GM12878 (cell line): ENCODE measurements around the gene DCAF11. TPM values are rescaled to one million over a fixed set of nuclear protein-coding genes. Genes with fewer than 3 reads are reported as not detected.

Experiments used
- ATF2 ChIP-seq: IDR thresholded peaks from 2 replicates; pipeline ENCODE4 v1.6.1; 2012; ENCODE audit warnings: low read length, inconsistent platforms
- ATF3 ChIP-seq: IDR thresholded peaks from 2 replicates; pipeline ENCODE4 v1.6.1; 2011; ENCODE audit warnings: low read depth, mild to moderate bottlenecking, low read length, moderate library complexity, borderline replicate concordance; ENCODE audit errors: extremely low read depth
- BCLAF1 ChIP-seq: fragments of 450-650 bp; IDR thresholded peaks from 2 replicates; pipeline ENCODE4 v1.6.1; 2017; ENCODE audit warnings: antibody characterized with exemption, mild to moderate bottlenecking, moderate library complexity
- CEBPB ChIP-seq, 2 experiments: fragments of 150-350 bp in 1 of 2; IDR thresholded peaks; 2 replicates each; pipeline ENCODE4 v1.6.1; 2012 to 2014; ENCODE audit warnings: low read depth in 2 of 2, low read length in 2 of 2, borderline replicate concordance in 1 of 2, inconsistent platforms in 1 of 2
- CHD1 ChIP-seq: IDR thresholded peaks from 2 replicates; pipeline ENCODE4 v1.6.1; 2012; ENCODE audit warnings: low read depth, low read length, improper control_type of control experiment
- CTCF ChIP-seq, 3 experiments: IDR thresholded peaks in 2 of 3; conservative IDR thresholded peaks in 1 of 3; 2 replicates each; pipeline ENCODE4 v1.5.1; 2011; ENCODE audit warnings: low read depth in 3 of 3, low read length in 3 of 3, mild to moderate bottlenecking in 3 of 3, control low read depth in 2 of 3, moderate library complexity in 2 of 3, inconsistent platforms in 1 of 3, mixed read lengths in 1 of 3; ENCODE audit not compliant: control insufficient read depth in 2 of 3, insufficient read depth in 1 of 3; ENCODE audit errors: extremely low read depth in 1 of 3
- EGR1 ChIP-seq, 2 experiments: IDR thresholded peaks; 1 replicate in 1 of 2; 2 replicates in 1 of 2; pipeline ENCODE4 v1.6.1; 2011 to 2012; ENCODE audit warnings: low read depth in 2 of 2, low read length in 2 of 2, borderline replicate concordance in 1 of 2, mild to moderate bottlenecking in 1 of 2, moderate library complexity in 1 of 2
- GABPA ChIP-seq: IDR thresholded peaks from 2 replicates; pipeline ENCODE4 v1.6.1; 2014; ENCODE audit warnings: antibody characterized with exemption, low read depth, mild to moderate bottlenecking, inconsistent platforms
- HSF1 ChIP-seq: fragments of 150-350 bp; IDR thresholded peaks from 2 replicates; pipeline ENCODE4 v1.6.1; 2014; ENCODE audit warnings: mild to moderate bottlenecking, low read depth, low read length
- MTA2 ChIP-seq: fragments of 450-650 bp; IDR thresholded peaks from 2 replicates; pipeline ENCODE4 v1.6.1; 2016; ENCODE audit warnings: low read depth, mild to moderate bottlenecking, moderate library complexity
- MTA3 ChIP-seq: IDR thresholded peaks from 2 replicates; pipeline ENCODE4 v1.6.1; 2012; ENCODE audit warnings: low read length, inconsistent platforms, borderline replicate concordance
- NBN ChIP-seq: fragments of 450-650 bp; IDR thresholded peaks from 2 replicates; pipeline ENCODE4 v1.6.1; 2016
- NFIC ChIP-seq: IDR thresholded peaks from 2 replicates; pipeline ENCODE4 v1.6.1; 2012; ENCODE audit warnings: low read depth, mild to moderate bottlenecking, inconsistent platforms, low read length, moderate library complexity
- RCOR1 ChIP-seq: conservative IDR thresholded peaks from 2 replicates; pipeline ENCODE4 v1.6.1; 2012; ENCODE audit warnings: low read depth, low read length, improper control_type of control experiment
- SPI1 ChIP-seq: IDR thresholded peaks from 2 replicates; pipeline ENCODE4 v1.6.1; 2011; ENCODE audit warnings: low read depth, mild to moderate bottlenecking, low read length, moderate library complexity, borderline replicate concordance; ENCODE audit not compliant: insufficient read depth
- SREBF2 ChIP-seq: IDR thresholded peaks from 2 replicates; pipeline ENCODE4 v1.6.1; 2012; ENCODE audit warnings: mild to moderate bottlenecking, low read length
- STAT1 ChIP-seq: fragments of 450-650 bp; conservative IDR thresholded peaks from 2 replicates; pipeline ENCODE4 v1.6.1; 2014; ENCODE audit warnings: antibody characterized with exemption, mild to moderate bottlenecking
- TCF3 ChIP-seq: IDR thresholded peaks from 2 replicates; pipeline ENCODE4 v1.6.1; 2012; ENCODE audit warnings: low read depth, mild to moderate bottlenecking, low read length, borderline replicate concordance; ENCODE audit not compliant: insufficient read depth
- YY1 ChIP-seq: IDR thresholded peaks from 2 replicates; pipeline ENCODE4 v1.6.1; 2011; ENCODE audit warnings: low read depth, mild to moderate bottlenecking, low read length
- polyA plus RNA-seq, 11 experiments: library from polyadenylated mRNA; depleted of rRNA in 4 of 11; unstranded in 6 of 11; stranded (reverse) in 5 of 11; fragments of >200 nt; fragmentation: Nextera tagmentation in 4 of 11; fragmentation: Illumina TruSeq in 1 of 11; extraction: Ambion mirVana in 4 of 11; extraction: Trizol in 1 of 11; gene quantifications; 1 replicate in 1 of 11; 2 replicates in 10 of 11; pipeline versions ENCODE4 v1.2.1 to v1.2.3, GENCODE V29; 2011 to 2016; ENCODE audit warnings: inconsistent platforms in 2 of 11, missing spikeins in 2 of 11, low read depth in 1 of 11
- total RNA-seq, 4 experiments: library from RNA; depleted of rRNA in 3 of 4; stranded (reverse); fragments of >200 nt in 3 of 4; fragmentation: Illumina TruSeq in 1 of 4; extraction: Trizol in 1 of 4; gene quantifications; 2 replicates each; pipeline versions ENCODE4 v1.2.1 to v1.2.3, GENCODE V29; 2013 to 2021

The DCAF11 gene
- total and polyA plus RNA-seq, 10 of the 15 experiments (the other 5 are each of a cell fraction or from before 2014, with no cell fraction given), result 13.4 to 91.2 (median 68.7) TPM

GRCh38 chr14:24160850-24161804 lies 46.5 kb downstream of the DCAF11 start, which contains the start of gene IRF9 (continued):
- TF ChIP-seq CTCF (IDR thresholded peaks at IDR 0.05 in 2 of 3, conservative IDR thresholded peaks at IDR 0.05 in 1 of 3; ENCODE audit: control insufficient read depth in 2 of 3, extremely low read depth in 1 of 3, insufficient read depth in 1 of 3, low read depth in 3 of 3, low read length in 3 of 3) (peak; percentile 92 to 99 (median 98); a peak in 5 of 6 replicates), BCLAF1 (no peak), EGR1 (IDR thresholded peaks at IDR 0.05; ENCODE audit: borderline replicate concordance in 1 of 2, low read depth in 2 of 2, low read length in 2 of 2) (peak in 1 of 2 experiments; percentile 47; a peak in 1 of 3 replicates), SPI1 (peak; percentile 93), HSF1 (peak; percentile 72; the same call in 1 of the 2 replicates), RCOR1 (no peak), SREBF2 (no peak), MTA2 (0 out of 2 replicates have a peak, but pooled peaks have one; percentile 12), NBN (peak; percentile 92), CEBPB (IDR thresholded peaks at IDR 0.05; ENCODE audit: borderline replicate concordance in 1 of 2, low read depth in 2 of 2, low read length in 2 of 2) (no peak), MTA3 (peak; percentile 88; the same call in 1 of the 2 replicates), STAT1 (peak; percentile 100), GABPA (no peak), YY1 (peak; percentile 38), ATF2 (peak; percentile 65; the same call in 1 of the 2 replicates), CHD1 (no peak; the same call in none of the 2 replicates), TCF3 (peak; percentile 38; the same call in 1 of the 2 replicates), NFIC (peak; percentile 67), ATF3 (peak; percentile 92)
